ENCODE measurements around the gene PAM. TPM values are rescaled to one million over a fixed set of nuclear protein-coding genes. Genes with fewer than 3 reads are reported as not detected.
"Not testable (repeated sequence)": the region's sequence is repeated elsewhere in the genome, so short reads cannot be mapped to it uniquely, and the experiment has no call there.

PAM gene
- total RNA-seq, 1 donor from 2014 or later: 250 TPM

GRCh38 chr5:102889033-102889432, 133.9 kb downstream of the PAM start:
- DNase-seq (ENCODE audit: extremely low read depth, low read depth, low spot score): no peak

- no peak for DNase-seq (ENCODE audit: extremely low read depth, low read depth, low spot score)
These were observed 135.0 kb downstream of the PAM start for GRCh38 chr5:102890133-102890532.

GRCh38 chr5:102891175-102891574, 136.1 kb downstream of the PAM start:
- DNase-seq (ENCODE audit: extremely low read depth, low read depth, low spot score): no peak

- no peak for DNase-seq (ENCODE audit: extremely low read depth, low read depth, low spot score)
These were observed 138.8 kb downstream of the PAM start for GRCh38 chr5:102893942-102894341.

GRCh38 chr5:102895234-102895633, 140.1 kb downstream of the PAM start:
- DNase-seq (ENCODE audit: extremely low read depth, low read depth, low spot score): no peak

GRCh38 chr5:102895976-102896375, 140.9 kb downstream of the PAM start:
- no peak for DNase-seq (ENCODE audit: extremely low read depth, low read depth, low spot score)

GRCh38 chr5:102901424-102902134, 146.5 kb downstream of the PAM start:
- no peak for DNase-seq (ENCODE audit: extremely low read depth, low read depth, low spot score)

GRCh38 chr5:102902135-102902448, 147.0 kb downstream of the PAM start:
- no peak for DNase-seq (ENCODE audit: extremely low read depth, low read depth, low spot score)

GRCh38 chr5:102902647-102903046, 147.5 kb downstream of the PAM start:
- no peak for DNase-seq (ENCODE audit: extremely low read depth, low read depth, low spot score)

GRCh38 chr5:102903074-102903871, 148.2 kb downstream of the PAM start:
- DNase-seq (ENCODE audit: extremely low read depth, low read depth, low spot score): no peak

GRCh38 chr5:102905056-102905455, 150.0 kb downstream of the PAM start:
- DNase-seq (ENCODE audit: extremely low read depth, low read depth, low spot score): no peak

GRCh38 chr5:102907099-102907498, 152.0 kb downstream of the PAM start:
- DNase-seq (ENCODE audit: extremely low read depth, low read depth, low spot score): not testable (repeated sequence)

GRCh38 chr5:102910240-102911226, 155.4 kb downstream of the PAM start:
- DNase-seq (ENCODE audit: extremely low read depth, low read depth, low spot score): no peak

GRCh38 chr5:102911973-102912372, 156.9 kb downstream of the PAM start:
- peak; percentile 78 for DNase-seq (ENCODE audit: extremely low read depth, low read depth, low spot score)

- DNase-seq (ENCODE audit: extremely low read depth, low read depth, low spot score): no peak
These were observed 161.0 kb downstream of the PAM start for GRCh38 chr5:102916109-102916508.

- no peak for DNase-seq (ENCODE audit: extremely low read depth, low read depth, low spot score)
These were observed 164.0 kb downstream of the PAM start for GRCh38 chr5:102918986-102919610.

GRCh38 chr5:102920762-102921161, 165.7 kb downstream of the PAM start:
- no peak for DNase-seq (ENCODE audit: extremely low read depth, low read depth, low spot score)

- no peak for DNase-seq (ENCODE audit: extremely low read depth, low read depth, low spot score)
These were observed 166.4 kb downstream of the PAM start for GRCh38 chr5:102921341-102922044.

- DNase-seq (ENCODE audit: extremely low read depth, low read depth, low spot score): no peak
These were observed 167.1 kb downstream of the PAM start for GRCh38 chr5:102922111-102922720.

Measured in glomerular endothelial cell (primary cell).